WTC11 (cell line): Measurements from ENCODE around the gene VPS41.

Experiments
- AFF4 ChIP-seq: sonication (generic); formaldehyde crosslinking; IDR thresholded peaks from 2 replicates; pipeline ENCODE4 v1.8.1; 2023; ENCODE audit warnings: mild to moderate bottlenecking, missing genetic modification reagents, borderline replicate concordance
- ATF3 ChIP-seq: sonication (generic); formaldehyde crosslinking; conservative IDR thresholded peaks from 2 replicates; pipeline ENCODE4 v1.8.1; 2022; ENCODE audit warnings: mild to moderate bottlenecking, missing genetic modification reagents
- CTCF ChIP-seq: fragments of 200-600 bp; IDR thresholded peaks from 2 replicates; pipeline ENCODE4 v1.8.0; 2022; ENCODE audit warnings: antibody characterized with exemption
- GABPB1 ChIP-seq: sonication (generic); formaldehyde crosslinking; IDR thresholded peaks from 2 replicates; pipeline ENCODE4 v1.8.1; 2023; ENCODE audit warnings: mild to moderate bottlenecking, missing genetic modification reagents
- IRF1 ChIP-seq: sonication (generic); formaldehyde crosslinking; IDR thresholded peaks from 2 replicates; pipeline ENCODE4 v1.8.0; 2023; ENCODE audit warnings: missing genetic modification reagents
- NFYB ChIP-seq: sonication (generic); formaldehyde crosslinking; conservative IDR thresholded peaks from 2 replicates; pipeline ENCODE4 v1.8.0; 2022; ENCODE audit warnings: low read depth, missing genetic modification reagents
- PREB ChIP-seq: sonication (generic); formaldehyde crosslinking; IDR thresholded peaks from 2 replicates; pipeline ENCODE4 v1.8.1; 2022; ENCODE audit warnings: mild to moderate bottlenecking, missing genetic modification reagents, moderate library complexity, borderline replicate concordance
- SMAD3 ChIP-seq: sonication (generic); formaldehyde crosslinking; IDR thresholded peaks from 2 replicates; pipeline ENCODE4 v1.8.0; 2022; ENCODE audit warnings: missing genetic modification reagents, mild to moderate bottlenecking, borderline replicate concordance
- SMAD4 ChIP-seq: sonication (generic); formaldehyde crosslinking; IDR thresholded peaks from 2 replicates; pipeline ENCODE4 v1.8.0; 2022; ENCODE audit warnings: mild to moderate bottlenecking, missing genetic modification reagents
- SP1 ChIP-seq: sonication (generic); formaldehyde crosslinking; conservative IDR thresholded peaks from 2 replicates; pipeline ENCODE4 v1.8.1; 2022; ENCODE audit warnings: missing genetic modification reagents
- TP53 ChIP-seq: sonication (generic); formaldehyde crosslinking; IDR thresholded peaks from 2 replicates; pipeline ENCODE4 v1.8.1; 2023; ENCODE audit warnings: mild to moderate bottlenecking, missing genetic modification reagents
- USF2 ChIP-seq: sonication (generic); formaldehyde crosslinking; IDR thresholded peaks from 2 replicates; pipeline ENCODE4 v1.8.1; 2023; ENCODE audit warnings: mild to moderate bottlenecking, missing genetic modification reagents, moderate library complexity
- ZNF281 ChIP-seq: sonication (generic); formaldehyde crosslinking; IDR thresholded peaks from 2 replicates; pipeline ENCODE4 v1.8.0; 2023; ENCODE audit warnings: mild to moderate bottlenecking, missing genetic modification reagents

- no peak for TF ChIP-seq IRF1 (CRISPR knock-in tag)
- TF ChIP-seq SMAD4 (CRISPR knock-in tag) = no peak
- no peak for TF ChIP-seq CTCF
- no peak for TF ChIP-seq TP53 (CRISPR knock-in tag)
- TF ChIP-seq NFYB (CRISPR knock-in tag) = no peak
- TF ChIP-seq AFF4 = no peak
- TF ChIP-seq ZNF281 (CRISPR knock-in tag) = no peak
- TF ChIP-seq SMAD3 (CRISPR knock-in tag) = no peak
- TF ChIP-seq ATF3 (CRISPR knock-in tag) = no peak
- no peak for TF ChIP-seq SP1 (CRISPR knock-in tag)
- TF ChIP-seq PREB (CRISPR knock-in tag) = no peak
- no peak for TF ChIP-seq GABPB1
- TF ChIP-seq USF2 (CRISPR knock-in tag) = no peak
Measured at GRCh38 chr7:38819463-38819862, 89.5 kb downstream of the VPS41 start.
